D721Med (cell line): ENCODE measurements around the gene PDPK1.
"Not testable (repeated sequence)": the region's sequence is repeated elsewhere in the genome, so short reads cannot be mapped to it uniquely, and the experiment has no call there.

Experiments
- DNase-seq: peaks from one replicate; pipeline ENCODE4 v3.0.0; 2011; ENCODE audit warnings: low spot score; ENCODE audit not compliant: insufficient read length
- FAIRE-seq: peaks from 2 replicates; lab custom pipeline; 2011; peaks lifted over from hg19 to GRCh38; lab: Jason Lieb, UNC
- TF ChIP-seq, protein P1 (sequence below): IDR thresholded peaks from 2 replicates; pipeline ENCODE4 v1.5.1; 2012; ENCODE audit warnings: mild to moderate bottlenecking, control low read depth; ENCODE audit not compliant: insufficient read depth; ENCODE audit errors: missing control alignments

PDPK1 gene

DNA sequence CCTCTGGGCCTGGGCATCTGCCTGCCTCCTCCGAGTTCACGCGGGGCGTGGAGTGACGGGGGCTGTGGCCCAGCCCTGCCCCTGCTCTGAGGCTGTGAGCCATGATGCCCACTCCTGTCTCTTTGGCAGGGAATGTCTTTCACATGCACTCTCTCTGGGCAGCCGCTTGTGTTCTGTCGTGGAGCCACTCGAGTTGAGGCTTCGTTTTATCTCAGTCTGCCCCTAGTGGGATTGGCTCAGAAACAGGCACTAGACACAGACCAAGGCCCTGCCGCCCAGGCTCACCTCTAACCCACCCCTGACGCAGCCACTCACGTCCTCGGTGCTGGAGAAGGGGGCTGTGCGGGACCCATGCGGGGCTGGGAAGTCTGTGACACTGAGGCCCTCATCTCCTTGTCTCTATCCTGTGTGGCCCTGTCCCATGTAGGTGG, 77.0 kb downstream of the PDPK1 start:
- no peak for FAIRE-seq
- DNase-seq, result no peak
- TF ChIP-seq, protein P1, sequence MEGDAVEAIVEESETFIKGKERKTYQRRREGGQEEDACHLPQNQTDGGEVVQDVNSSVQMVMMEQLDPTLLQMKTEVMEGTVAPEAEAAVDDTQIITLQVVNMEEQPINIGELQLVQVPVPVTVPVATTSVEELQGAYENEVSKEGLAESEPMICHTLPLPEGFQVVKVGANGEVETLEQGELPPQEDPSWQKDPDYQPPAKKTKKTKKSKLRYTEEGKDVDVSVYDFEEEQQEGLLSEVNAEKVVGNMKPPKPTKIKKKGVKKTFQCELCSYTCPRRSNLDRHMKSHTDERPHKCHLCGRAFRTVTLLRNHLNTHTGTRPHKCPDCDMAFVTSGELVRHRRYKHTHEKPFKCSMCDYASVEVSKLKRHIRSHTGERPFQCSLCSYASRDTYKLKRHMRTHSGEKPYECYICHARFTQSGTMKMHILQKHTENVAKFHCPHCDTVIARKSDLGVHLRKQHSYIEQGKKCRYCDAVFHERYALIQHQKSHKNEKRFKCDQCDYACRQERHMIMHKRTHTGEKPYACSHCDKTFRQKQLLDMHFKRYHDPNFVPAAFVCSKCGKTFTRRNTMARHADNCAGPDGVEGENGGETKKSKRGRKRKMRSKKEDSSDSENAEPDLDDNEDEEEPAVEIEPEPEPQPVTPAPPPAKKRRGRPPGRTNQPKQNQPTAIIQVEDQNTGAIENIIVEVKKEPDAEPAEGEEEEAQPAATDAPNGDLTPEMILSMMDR, result no peak

DNA sequence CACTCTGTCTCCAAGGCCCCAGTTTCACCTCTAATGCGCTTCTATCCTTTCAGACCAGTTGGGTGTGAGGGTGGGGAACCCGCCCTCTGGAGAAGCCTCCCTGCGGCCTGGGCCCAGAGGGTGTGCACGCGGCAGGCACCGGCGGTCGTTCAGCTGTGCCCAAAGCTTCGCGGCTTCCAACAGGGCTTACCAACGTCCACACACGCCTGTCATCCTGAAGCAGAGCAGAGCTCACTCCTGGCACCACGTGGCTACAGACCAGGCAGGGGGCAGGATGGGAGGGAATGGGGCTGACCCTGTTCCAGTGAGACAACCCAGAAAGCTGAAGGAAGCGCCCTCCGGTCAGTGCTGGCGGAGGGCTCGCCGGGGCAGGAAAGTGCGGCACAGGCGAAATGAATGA, 81.1 kb downstream of the PDPK1 start:
- FAIRE-seq, DNase-seq: not testable (repeated sequence)

DNA sequence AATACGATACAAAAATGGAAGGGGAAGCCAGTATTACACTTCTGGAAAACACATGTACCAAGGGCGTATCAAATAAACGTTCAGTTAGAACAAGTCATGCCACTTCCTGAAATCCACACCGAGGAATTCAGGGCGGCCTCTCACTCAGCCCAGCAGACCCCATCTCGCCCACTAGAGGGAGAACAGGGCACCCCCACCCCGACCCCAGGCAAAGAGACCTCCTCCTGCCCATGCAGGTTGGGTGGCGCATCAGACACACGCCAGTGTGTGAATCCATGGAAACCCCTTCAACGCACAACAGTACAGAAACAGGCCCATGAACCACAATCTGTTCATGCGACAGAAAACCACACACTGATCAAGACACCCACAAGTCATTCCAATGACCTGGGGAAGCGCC, 81.8 kb downstream of the PDPK1 start:
- TF ChIP-seq, protein P1, result peak; percentile 4
- FAIRE-seq, DNase-seq: not testable (repeated sequence)

DNA sequence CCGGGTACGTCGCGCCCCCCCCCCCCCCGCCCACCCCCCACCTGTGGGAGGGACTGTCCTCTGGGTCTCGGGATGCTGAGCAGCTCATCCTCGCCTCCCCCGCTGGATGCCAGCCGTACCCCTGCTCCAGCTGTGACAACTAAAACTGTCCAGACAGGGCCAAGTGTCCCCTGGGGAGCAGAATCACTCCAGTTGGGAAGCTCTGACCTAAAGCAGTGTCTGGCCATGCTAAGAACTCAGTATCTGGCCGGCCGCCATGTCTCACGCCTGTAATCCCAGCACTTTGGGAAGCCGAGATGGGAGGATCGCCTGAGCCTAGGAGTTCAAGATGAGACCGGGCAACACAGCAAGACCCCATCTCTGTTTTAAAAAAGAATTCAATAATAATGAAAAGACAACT, 83.0 kb downstream of the PDPK1 start:
- not testable (repeated sequence) for DNase-seq, FAIRE-seq

DNA sequence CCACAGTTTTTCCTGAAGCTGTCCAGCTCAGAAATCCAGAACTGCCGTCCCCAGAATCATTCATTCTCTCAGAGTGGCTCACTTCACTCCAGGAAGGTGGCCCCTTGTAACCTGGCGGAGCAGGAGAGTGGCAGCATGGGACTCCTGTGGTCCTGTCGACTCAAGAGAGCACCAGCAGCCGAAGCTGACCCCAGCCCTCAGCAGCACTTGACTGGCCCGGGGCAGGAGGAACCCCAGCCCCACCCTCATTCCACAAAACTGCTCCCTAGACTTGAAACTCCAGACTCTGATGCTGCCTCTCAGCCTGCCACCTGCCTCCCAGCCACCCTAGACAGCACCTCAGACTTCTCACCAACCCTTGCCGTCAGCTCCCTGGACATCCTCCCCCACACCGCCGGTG, 83.6 kb downstream of the PDPK1 start:
- DNase-seq, FAIRE-seq: not testable (repeated sequence)

DNA sequence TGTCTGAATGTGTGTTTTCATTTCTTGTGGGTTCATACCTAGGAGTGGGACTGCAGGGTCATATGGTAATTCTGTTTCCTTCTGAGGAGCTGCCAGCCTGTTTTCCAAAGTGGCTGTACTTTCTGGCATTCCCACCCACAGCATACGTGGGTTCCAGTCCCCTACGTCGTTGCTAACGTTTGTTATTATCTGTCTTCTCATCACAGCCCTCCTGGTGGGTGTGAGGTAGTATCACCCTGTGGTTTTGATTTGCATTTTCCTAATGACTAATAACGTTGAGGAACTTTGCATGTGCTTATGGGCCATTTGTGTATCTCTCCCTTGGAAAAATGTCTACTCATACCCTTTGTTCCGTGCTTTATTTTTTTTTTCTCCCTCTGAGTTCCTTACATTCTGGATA, 89.3 kb downstream of the PDPK1 start:
- FAIRE-seq, DNase-seq: not testable (repeated sequence)

DNA sequence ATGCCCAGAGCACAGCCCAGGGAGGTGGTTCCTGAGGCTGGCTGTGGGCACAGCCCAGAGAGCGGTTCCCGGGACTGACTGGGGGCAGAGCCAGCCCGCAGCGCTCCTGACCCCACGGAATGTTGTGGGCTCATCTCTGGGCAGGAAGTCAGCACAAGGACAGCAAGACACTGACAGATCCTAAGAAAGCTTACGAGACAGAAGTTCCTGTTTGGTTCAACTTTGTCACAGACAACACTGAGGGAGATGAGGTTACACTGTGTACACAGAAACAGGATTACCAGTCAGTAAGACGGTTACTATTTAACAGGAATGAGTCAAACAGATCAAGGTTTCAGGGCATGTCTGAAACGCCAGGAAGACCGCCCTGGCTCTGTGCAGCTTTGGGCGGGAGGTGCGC, 93.4 kb downstream of the PDPK1 start:
- not testable (repeated sequence) for DNase-seq, FAIRE-seq

DNA sequence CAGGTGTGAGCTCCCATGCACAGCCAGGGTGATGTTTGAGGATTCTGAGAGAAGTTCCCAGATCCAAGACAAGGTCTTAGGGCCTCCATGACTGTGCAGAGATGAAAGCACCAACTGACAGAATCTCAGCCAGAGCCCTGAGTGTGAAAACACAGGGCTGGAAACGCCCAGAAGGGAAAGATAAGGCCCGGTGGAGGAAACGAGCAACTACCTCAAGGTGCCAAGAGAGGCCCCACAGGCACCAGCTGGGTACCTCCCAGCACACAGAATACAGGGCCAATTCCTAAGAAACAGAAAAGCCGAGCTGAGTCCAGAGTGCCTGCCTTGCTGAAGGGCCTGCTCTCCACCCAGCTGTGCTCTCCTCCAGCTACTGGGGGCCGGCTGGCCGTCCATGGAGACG, 94.5 kb downstream of the PDPK1 start:
- FAIRE-seq, DNase-seq: not testable (repeated sequence)

DNA sequence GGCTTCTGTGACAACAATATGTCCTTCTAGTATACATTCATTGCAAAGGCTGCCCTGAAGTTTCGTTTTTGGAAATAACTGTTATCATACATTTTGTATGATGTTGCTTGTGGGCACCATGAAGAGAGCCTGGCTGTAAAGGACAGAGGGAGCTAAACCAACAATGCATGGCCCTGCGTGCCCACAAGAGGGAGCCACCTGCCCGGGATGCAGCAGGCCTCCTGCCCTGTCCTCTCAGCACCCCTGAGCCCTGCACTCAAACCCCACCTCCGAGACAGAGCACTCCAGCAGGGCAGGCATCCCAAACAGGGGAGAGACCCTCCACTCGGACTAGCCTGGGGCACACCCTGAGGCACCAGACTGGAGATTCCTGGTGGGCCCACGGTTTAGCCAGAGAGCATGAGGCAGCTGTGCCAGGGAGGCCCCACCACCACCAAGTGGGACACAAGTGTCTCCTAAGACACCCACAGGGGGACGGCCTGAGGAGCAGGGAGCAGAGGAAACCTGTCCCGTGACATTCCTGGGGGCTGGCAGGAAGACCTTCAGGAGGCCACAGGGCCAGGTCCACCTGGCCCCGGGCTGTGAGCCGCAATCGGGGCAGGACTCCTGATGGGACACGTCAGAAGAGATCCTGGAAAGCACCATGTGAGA, 101.4 kb downstream of the PDPK1 start:
- FAIRE-seq, DNase-seq: not testable (repeated sequence)

DNA sequence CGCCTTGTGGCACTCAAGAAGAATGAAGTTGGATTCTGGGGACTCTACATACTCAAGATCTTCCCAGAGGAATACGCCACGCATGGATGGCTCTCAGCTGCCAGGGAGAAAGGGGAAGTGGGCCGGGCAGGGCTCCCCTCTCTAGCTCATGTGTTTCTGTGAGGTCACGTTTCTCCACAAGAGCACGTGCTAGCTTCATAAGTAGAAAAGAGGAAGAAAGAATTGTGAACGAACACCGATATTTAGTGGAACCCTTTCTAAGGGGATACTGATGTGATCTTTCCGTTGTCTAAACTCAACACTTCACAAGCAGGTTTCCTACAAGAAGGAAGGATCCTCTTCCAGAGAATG, 101.9 kb downstream of the PDPK1 start:
- not testable (repeated sequence) for FAIRE-seq

DNA sequence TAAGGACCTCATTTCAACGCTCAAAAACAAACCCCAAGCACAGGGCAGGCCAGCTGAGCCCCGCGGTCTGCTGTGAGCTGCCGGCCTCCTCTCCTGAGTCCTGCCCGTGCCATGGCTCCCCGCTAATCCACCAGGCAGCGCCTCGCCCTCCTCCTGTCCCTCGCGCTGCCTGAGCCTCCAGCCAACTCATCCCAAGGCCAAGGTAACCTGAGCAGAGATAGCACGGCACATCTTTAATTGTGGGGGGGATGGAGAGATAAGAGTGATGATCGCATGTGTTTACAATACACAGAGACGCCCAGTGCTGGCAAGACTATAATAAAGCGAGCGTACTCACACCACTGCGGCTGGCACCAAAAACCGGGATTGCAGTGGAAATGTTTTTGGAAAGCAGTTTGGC, 104.7 kb downstream of the PDPK1 start:
- FAIRE-seq, DNase-seq: not testable (repeated sequence)

More for the DNA sequence above, 101.9 kb downstream of the PDPK1 start:
- not testable (repeated sequence) for DNase-seq

DNA sequence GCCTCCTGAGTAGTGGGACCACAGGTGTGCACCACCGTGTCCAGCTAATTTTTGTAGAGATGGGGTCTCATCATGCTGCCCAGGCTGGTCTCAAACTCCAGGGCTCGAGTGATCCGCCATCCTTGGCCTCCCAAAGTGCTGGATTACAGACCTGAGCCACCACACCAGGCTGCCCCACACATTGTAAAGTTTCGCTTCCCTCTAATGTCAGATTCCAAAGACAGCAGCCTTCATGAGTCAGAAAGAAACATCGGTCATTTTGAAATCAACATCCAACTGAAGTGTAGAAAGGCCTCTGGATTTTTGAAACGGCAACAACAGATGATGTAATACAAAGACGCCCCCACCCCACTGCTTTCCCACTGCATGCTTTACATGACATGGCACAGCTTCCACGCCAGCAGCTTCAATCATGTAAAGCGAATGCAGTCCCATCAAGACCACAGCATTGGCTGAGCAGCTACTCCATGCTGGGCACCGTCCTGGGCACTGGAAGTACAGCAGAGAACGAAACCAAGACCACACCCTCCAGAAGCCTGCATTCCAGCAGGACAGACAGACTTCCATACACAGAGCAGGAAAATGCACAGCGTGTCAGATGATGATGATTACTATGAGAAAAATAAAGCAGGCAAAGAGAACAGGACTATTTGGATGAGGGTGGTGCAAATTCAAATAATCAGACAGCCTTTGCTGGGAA, 107.1 kb downstream of the PDPK1 start:
- not testable (repeated sequence) for FAIRE-seq, DNase-seq

DNA sequence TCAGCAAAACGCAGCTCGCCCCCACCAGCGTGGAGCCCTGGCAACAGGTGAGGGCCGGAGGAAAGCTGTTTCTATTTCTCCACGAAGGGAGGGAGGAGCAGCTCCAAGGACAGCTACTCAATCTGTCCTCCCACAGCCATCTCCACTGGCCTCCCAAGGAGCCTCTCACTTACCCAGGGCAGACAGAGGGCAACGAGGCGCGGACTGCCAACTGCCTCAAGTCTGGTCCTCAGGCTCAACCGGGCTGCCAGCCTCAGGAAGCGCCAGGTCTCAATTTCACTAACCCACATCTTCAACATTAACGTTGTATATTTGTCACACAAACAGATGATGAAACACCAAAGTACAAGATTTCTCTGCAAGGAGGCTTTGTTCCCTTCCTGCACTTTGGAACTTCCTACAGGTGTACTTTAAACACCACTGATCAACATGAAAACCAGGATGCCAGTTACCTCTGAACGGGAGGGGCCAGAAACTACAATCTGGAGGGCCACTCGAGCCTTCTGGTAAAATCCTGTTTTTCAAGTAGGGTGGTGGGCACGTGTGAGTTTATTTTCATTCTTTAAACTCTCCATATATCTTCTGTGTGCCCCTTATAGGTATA, 113.5 kb downstream of the PDPK1 start:
- FAIRE-seq, result not testable (repeated sequence)

More for the DNA sequence above, 113.5 kb downstream of the PDPK1 start:
- not testable (repeated sequence) for DNase-seq
